HG03469 (cell line): ENCODE results near the gene PLEK2.
"Not testable (repeated sequence)": the region's sequence is repeated elsewhere in the genome, so short reads cannot be mapped to it uniquely, and the experiment has no call there.

Experiments
- ATAC-seq: cut with Tn5 transposase; IDR thresholded peaks from one replicate; pipeline ENCODE4 v1.9.1; 2021; ENCODE audit warnings: mild to moderate bottlenecking, moderate library complexity, moderate number of reproducible peaks; ENCODE audit not compliant: unreplicated experiment

PLEK2 gene

GRCh38 chr14:67411820-67412421 is at the start of gene PLEK2:
PLEK2 (minus strand) TSS chr14:67412165; CDS start chr14:67412059, 106 bp downstream.
- no peak for ATAC-seq

DNA sequence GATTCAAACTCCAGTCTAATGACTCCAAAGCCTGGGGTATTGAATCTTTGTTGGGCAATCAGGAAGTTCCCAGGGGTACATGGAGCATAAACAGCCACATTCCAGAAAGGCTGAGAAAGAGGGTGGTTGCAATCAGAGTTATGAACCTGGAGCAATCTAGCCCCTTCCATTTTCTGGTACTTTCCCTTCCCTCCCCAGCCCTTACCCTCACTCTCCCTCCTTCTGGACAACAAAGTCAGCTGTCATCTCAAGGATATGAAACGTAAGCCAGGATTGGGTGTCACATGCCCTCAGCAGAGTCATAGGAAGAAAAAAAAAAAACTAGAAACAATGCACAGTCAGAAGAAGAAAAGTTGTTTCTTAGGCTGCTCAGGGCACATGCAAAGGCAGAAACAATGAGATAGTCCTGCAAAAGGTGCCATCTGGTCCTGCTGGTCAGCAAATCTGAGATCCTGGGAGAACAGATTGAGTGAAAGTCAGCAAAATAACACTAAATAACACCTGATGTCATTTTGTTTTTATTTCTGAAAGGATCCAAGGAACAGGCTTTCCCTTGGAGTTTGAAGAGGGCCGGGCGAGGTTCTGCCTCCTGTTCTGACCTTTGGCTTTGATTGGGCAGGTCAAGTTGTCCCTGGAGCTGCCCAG is 49.5 kb upstream of the PLEK2 start:
- no peak for ATAC-seq

GRCh38 chr14:67459336-67459735 is 47.4 kb upstream of the PLEK2 start:
- no peak for ATAC-seq

DNA sequence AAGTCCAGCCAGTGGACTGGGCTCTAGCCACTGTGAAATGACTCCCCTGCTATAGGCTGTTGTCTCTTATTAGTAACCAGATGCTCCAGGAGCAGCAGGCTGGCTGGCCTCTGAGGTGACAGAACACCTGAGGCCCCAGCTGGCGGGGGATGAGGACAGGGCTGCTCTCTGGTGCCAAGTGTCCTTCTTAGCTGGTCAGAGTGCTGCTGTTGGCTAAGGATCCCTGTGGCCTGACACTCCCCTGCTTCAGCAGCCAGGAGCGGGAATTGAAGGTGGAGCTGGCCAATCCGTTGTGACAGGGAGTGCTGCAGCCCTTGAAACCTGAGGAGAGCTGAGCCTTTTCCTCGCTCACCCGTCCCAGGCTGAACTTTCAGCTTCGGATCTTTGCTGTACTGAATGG is 45.8 kb upstream of the PLEK2 start:
- no peak for ATAC-seq

DNA sequence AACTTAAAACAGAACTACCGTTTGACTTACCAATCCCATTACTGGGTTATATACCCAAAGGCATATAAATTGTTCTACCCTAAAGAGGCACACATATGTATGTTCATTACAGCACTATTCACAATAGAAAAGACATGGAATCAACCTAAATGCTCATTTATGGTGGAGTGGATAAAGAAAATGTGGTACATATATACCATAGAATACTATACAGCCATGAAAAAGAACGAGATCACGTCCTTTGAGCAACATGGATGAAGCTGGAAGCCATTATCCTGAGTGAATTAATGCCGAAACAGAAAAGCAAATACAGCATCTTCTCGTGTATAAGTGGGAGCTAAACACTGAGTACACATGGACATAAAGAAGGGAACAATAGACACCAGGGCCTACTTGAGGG is 44.8 kb upstream of the PLEK2 start:
- ATAC-seq: no peak

DNA sequence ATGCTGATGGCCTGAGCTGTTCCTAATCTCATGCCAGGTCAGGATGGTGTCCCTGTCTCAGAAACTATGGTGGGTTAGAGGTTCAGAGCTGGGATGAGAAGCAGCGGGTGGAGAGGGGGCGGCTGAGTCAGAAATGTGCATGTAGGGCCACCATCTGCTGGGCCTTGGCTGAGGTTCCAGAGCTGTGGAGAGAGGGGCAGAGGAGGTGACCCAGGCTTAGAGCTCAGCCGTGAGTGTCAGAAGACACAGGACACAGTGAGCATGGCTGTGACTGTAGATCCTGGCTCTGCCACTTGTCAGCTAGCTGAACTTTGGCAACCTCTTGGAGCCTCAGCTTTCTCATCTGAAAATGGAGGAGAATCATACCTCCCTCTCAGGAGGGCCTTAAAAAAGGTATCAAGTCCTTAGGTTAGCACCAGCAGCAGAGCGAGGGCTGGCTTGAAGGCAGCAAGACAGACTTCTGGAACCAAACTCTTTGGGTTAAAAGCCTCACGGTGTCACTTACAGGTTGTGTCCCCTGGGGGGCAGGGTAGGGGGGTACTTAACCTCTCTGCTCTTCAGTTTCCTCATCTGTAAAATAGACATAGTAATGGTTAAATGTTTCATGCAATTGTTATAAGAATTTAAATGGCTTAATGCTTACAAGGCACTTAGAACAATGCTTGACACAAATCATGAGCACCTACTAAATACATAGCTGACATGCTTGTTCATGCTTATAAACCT is 41.8 kb upstream of the PLEK2 start:
- ATAC-seq: no peak

- ATAC-seq: not testable (repeated sequence)
Measured at GRCh38 chr14:67451667-67452066, 39.7 kb upstream of the PLEK2 start.

DNA sequence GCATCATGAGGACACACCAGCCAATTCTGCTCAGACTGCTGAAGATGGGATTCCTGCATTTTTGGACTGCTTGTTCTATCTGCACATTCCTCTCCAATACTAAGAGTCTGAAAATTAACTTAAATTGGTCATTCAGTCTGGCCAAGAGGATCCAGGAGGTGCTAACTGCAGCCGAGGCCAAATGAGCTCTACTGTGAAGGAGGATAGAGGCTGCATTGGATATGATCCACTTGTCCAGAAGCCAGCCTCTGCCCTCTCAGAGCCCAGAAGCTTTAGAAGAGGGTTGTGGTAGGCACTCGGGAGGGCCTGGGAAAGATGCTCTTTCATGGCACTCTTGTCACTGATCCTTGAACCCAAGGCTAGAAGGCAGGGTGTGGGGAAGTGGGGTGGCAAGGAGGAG is 37.1 kb upstream of the PLEK2 start:
- ATAC-seq: no peak

DNA sequence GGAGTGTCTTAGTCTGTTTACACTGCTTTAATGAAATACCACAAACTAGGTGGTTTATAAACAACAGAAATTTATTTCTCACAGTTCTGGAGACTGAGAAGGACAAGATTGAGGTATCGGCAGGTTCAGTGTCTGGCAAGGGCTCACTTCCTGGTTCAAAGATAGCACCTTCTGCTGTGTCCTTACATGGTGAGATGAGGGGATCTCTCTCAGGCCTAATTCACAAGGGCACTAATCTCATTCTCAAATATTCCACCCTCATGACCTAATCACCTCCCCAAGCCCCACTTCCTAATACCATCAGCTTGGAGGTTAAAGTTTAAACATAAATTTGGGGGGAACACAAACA is 35.0 kb upstream of the PLEK2 start:
- ATAC-seq: no peak

DNA sequence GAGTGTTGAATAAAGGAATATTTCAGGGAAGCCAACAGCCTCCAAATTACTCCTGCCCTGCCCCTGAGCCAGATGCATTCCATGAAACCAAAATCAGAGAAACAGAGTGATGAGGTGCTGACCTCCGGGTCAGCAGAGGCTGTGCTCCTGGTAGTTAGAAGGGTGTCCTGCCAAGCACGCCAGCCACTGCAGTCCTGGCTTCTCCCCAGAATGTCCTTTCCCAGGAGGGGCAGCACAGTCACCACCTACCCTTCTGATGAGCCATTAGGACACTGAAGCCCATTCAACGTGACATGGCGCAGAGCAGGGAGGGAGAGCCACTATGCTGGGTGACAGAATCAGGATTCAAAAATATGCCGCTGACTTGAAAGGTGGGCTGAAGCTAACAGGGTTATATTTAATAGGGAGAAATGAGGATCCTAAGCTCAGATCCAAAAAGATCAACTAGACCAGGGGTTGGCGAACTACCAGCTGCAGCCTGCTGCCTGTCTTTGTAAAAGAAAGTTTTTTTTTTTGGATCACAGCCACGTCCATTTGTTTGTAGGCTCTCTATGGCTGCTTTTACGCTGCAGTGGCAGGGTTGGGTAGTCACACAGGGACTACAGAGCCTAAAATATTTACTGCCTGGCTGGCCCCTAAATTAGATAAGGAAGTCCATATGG is 34.5 kb upstream of the PLEK2 start:
- ATAC-seq: no peak

DNA sequence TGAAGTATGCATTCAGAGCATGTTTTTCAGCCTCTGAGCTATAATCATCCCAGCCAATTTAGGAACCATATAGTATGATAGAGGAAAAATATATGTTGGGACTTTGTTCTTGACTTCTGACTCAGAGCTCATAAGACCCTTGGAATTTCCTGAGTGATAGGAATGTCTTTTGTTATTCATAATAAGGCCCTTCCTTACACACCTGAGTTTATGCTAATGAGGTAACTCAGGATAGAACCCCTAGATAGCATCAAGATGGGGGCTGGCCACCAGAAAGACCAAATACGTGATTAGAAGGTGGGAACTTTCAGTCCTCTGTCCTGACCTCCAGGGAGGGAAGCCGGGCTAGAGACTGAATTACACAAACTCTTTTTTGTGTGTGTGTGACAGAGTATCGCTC is 32.4 kb upstream of the PLEK2 start:
- ATAC-seq: no peak

- ATAC-seq: no peak
Measured at GRCh38 chr14:67442139-67442906, 30.4 kb upstream of the PLEK2 start.

- ATAC-seq: no peak
Measured at GRCh38 chr14:67441672-67442071, 29.7 kb upstream of the PLEK2 start.

DNA sequence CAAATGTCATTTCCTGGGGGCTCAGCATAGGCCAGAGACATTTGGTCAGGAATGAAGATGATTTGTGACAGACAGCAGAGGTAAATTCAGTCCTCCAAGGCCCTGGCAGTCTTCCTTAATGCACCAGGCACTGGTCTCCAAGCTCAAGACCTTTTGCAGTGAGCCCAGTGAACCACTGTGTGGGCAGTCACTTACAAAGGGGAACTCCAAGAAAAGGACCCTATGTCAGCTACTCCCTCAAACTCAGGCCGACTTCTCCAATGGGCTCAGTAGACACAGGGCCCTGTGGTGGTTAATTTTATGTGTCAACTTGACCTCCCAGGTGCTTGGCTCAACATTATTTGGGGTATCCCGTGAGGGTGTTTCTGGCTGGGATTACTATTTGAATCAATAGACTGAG is 29.3 kb upstream of the PLEK2 start:
- ATAC-seq: no peak

DNA sequence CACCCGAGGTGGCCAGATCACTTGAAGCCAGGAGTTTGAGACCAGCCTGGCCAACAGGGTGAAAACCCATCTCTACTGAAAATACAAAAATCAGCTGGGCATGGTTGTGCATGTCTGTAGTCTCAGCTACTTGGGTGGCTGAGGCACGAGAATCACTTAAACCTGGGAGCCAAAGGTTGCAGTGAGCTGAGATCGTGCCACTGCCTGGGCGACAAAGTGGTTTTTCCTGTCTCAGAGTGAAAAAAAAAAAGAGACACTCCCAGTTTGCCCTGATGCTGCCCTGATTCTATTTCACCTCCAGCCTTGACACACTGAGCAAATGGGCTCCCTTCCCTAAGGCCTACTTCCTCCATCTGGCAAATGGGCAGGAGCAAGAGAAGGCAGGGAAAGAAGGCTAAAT is 28.5 kb upstream of the PLEK2 start:
- ATAC-seq: no peak

DNA sequence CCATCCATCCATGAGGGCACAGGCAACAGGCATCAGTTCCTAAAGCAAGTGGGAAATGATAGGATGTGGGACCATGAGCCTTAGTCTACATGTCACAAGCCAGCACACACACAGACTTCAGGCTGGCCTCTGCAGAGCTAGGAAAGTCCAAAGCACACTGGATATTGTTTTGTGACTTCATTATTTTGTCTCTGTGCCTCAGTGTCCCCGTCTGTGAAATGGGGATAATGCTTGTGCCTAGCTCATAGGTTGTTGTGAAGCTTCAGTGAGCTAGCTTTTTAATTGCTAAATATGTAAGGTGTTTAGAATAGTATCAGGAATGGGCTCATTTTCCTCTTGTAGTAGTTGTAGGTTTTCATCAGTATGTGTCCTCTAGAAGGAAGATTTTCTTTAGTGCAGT is 27.0 kb upstream of the PLEK2 start:
- no peak for ATAC-seq

DNA sequence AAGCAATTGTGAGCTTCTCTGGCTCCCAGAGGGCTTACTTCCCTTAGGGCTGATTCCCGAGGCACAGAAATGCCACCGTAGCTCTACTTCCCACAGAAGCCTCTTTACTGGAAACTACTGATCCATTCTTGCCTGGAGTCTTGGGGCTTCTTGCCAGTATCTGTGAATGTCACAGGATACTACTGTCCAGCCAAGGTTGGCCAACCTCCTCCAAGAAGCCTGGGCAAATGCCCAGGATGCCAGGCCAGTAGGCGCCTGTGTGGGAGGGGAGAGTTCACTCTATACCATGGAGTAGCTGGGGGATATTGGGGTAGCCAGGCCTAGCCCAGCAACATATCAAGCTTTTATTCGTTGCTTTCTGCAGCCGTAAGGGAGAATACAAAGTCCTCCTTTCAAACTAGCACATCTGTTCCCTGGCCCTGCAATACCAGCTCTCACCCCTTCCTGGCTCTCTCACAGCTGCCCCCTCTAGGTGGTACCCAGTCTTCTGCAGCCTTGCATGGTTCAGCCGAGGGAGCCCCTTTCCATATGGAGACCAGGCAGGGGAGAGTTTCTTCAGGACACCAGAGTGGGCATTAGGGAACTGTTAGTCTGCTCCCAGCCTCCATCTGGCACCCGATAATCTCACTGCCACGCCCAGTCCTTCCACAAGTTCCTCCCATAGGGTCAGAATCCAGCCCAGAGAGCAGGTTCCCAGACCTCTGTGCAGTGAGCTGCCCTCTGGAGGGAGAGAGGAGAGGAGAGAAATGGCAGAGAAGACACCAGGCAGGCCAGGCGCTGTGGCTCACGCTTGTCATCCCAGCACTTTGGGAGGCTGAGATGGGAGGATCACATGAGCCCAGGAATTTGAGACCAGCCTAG is 24.3 kb upstream of the PLEK2 start:
- ATAC-seq: no peak

- ATAC-seq: no peak
Measured at GRCh38 chr14:67435603-67436002, 23.6 kb upstream of the PLEK2 start.

- ATAC-seq: no peak
Measured at GRCh38 chr14:67432050-67432564, 20.1 kb upstream of the PLEK2 start.
